A673 (cell line): ENCODE data around the gene HRH3.

Experiments
- EZH2 ChIP-seq: fragments of 200-600 bp; sonication (generic); IDR thresholded peaks from 2 replicates; pipeline ENCODE4 v1.6.1; 2017; ENCODE audit warnings: borderline replicate concordance, low read depth, mild to moderate bottlenecking, mixed read lengths, antibody characterized with exemption, low read length; ENCODE audit not compliant: poor library complexity, severe bottlenecking
- TF ChIP-seq, protein P1 (sequence below): fragments of 300-800, 200-600 bp; sonication (generic); conservative IDR thresholded peaks from 2 replicates; pipeline ENCODE4 v1.5.1; 2017; ENCODE audit warnings: low read depth, mild to moderate bottlenecking, antibody characterized with exemption, low read length, moderate library complexity, mixed read lengths

DNA sequence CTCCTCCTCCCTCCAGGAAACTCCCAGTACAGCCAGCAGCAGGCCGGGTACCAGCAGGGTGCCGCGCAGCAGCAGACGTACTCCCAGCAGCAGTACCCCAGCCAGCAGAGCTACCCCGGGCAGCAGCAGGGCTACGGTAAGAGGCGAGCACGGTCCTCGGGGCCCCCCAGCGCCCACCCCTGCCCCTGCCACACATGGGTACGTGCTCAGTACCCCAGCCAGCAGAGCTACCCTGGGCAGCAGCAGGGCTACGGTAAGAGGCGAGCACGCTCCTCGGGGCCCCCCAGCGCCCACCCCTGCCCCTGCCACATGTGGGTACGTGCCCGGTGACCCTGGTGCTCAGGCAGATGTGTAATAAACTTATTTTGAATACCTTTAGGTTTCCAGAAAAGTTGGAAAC lies 47.4 kb downstream of the HRH3 start:
- no peak for TF ChIP-seq EZH2
- TF ChIP-seq, protein P1, sequence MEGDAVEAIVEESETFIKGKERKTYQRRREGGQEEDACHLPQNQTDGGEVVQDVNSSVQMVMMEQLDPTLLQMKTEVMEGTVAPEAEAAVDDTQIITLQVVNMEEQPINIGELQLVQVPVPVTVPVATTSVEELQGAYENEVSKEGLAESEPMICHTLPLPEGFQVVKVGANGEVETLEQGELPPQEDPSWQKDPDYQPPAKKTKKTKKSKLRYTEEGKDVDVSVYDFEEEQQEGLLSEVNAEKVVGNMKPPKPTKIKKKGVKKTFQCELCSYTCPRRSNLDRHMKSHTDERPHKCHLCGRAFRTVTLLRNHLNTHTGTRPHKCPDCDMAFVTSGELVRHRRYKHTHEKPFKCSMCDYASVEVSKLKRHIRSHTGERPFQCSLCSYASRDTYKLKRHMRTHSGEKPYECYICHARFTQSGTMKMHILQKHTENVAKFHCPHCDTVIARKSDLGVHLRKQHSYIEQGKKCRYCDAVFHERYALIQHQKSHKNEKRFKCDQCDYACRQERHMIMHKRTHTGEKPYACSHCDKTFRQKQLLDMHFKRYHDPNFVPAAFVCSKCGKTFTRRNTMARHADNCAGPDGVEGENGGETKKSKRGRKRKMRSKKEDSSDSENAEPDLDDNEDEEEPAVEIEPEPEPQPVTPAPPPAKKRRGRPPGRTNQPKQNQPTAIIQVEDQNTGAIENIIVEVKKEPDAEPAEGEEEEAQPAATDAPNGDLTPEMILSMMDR, result no peak
